Skeletal muscle tissue (tissue), 4 donors: ENCODE measurements around the gene PXK. TPM values are rescaled to one million over a fixed set of nuclear protein-coding genes. Genes with fewer than 3 reads are reported as not detected.

Source experiments
- H3K27ac ChIP-seq: one replicate; pipeline ENCODE4 v1.7.0; 2013; ENCODE audit warnings: mild to moderate bottlenecking, low read depth, low read length, inconsistent platforms
- H3K27me3 ChIP-seq, 3 donors: one replicate each; pipeline ENCODE4 v1.7.0; 2013; ENCODE audit warnings: low read length in 3 of 3; ENCODE audit not compliant: control insufficient read depth in 3 of 3, insufficient read depth in 3 of 3
- H3K36me3 ChIP-seq, 3 donors: one replicate each; pipeline ENCODE4 v1.7.0; 2013; ENCODE audit warnings: low read length in 3 of 3; ENCODE audit not compliant: control insufficient read depth in 3 of 3, insufficient read depth in 3 of 3
- H3K4me1 ChIP-seq, 3 donors: one replicate each; pipeline ENCODE4 v1.7.0; 2013; ENCODE audit warnings: low read length in 3 of 3, mild to moderate bottlenecking in 3 of 3; ENCODE audit not compliant: control insufficient read depth in 3 of 3, insufficient read depth in 3 of 3
- H3K4me3 ChIP-seq, 3 donors: one replicate each; pipeline ENCODE4 v1.7.0; 2013; ENCODE audit warnings: low read length in 3 of 3
- H3K9ac ChIP-seq, 3 donors: one replicate each; pipeline ENCODE4 v1.7.0; 2013; ENCODE audit warnings: low read length in 3 of 3, mild to moderate bottlenecking in 3 of 3, moderate library complexity in 2 of 3, low read depth in 1 of 3
- H3K9me3 ChIP-seq, 3 donors: one replicate each; pipeline ENCODE4 v1.7.0; 2013; ENCODE audit warnings: low read length in 3 of 3; ENCODE audit not compliant: control insufficient read depth in 3 of 3
- total RNA-seq: library from RNA; depleted of rRNA; stranded (reverse); fragments of >200 nt; gene quantifications from one replicate; pipeline ENCODE4 v1.2.3, GENCODE V29; 2014
- donor health status: Osteomylitis.

Gene PXK
- total RNA-seq, 1 donor from 2014 or later = 16.2 TPM

DNA sequence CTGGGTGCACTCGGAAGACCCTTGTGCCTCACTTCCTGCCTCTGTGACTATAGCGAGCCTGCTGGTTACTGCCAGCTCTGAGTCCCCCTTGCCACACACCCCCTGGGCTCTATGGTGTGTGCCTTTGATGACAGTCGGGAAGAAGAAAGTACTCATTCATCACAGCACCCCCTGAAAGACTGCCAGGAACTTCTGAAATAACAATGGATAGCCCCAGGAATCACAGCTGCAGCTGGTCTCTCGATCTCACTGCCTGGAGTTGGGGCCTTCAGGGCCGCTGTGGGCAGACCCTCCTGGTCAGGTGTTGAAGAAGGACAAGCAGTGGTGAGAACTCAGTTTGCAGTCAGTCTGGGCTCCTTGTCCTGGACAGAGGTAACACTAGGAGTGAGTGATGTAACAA is 36.4 kb upstream of the PXK start:
- no peaks in the 10 kb centered on the region for H3K9me3 ChIP-seq
- peaks cover 9 to 28% (median 9%) of the 10 kb centered on the region in 3 donors for H3K4me1 ChIP-seq
- no peak overlapping the region for H3K4me3 ChIP-seq
- H3K36me3 ChIP-seq = no peaks in the 10 kb centered on the region
- peaks cover 0 to 4% (median 0%) of the 10 kb centered on the region in 3 donors for H3K27me3 ChIP-seq
- H3K27ac ChIP-seq = no peak overlapping the region
- H3K9ac ChIP-seq = no peak overlapping the region

DNA sequence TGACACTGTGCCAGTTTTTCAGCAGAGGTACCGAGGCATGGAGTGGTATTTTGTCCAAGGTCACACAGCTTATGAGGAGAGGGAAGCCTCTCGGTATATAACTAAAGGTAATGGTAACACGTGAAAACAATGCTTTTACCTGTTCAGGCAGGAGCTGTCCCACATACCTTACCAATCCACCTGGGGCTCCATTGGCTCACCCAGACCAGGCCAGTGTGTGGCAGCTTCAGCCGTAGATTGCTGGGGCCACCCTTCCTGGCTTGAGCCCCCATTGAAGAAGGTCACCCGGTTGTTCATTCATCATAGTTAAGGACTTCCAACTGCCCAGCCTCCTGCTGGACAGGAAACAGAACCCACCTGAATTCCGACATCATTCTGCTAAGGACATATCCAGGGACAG is 35.8 kb upstream of the PXK start:
- Histone ChIP-seq H3K9me3 (no peaks in the 10 kb centered on the region), H3K4me3 (no peak overlapping the region), H3K36me3 (no peaks in the 10 kb centered on the region), H3K27me3 (peaks cover 0 to 5% (median 0%) of the 10 kb centered on the region in 3 donors), H3K4me1 (peaks cover 9 to 28% (median 9%) of the 10 kb centered on the region in 3 donors), H3K27ac (no peak overlapping the region), H3K9ac (no peak overlapping the region)

DNA sequence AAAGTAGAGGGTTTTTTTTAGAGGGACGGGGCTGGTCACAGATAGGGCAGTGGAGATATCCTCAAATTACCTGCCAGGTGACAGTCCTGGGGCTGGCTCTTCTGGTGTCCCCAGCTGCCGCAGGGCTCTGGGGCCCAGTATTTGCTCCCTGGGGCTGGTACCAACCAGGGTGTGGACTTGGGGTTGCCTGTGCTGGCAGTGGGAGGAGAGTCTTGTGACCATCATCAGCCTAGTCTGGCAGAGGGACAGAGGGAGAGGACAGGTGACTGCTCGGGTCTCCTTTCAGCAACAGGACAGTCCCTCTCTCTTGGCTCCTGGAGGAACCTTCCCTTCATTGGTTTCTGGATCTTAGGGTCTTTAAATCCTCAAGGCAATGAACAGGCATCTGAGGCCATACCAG is 34.5 kb upstream of the PXK start:
- Histone ChIP-seq H3K4me1 (peaks cover 9 to 25% (median 9%) of the 10 kb centered on the region in 3 donors), H3K27me3 (peaks cover 0 to 5% (median 0%) of the 10 kb centered on the region in 3 donors), H3K27ac (no peak overlapping the region), H3K4me3 (peak overlapping the region in 1 of 3 donors; percentile 41), H3K9ac (no peak overlapping the region), H3K9me3 (no peaks in the 10 kb centered on the region), H3K36me3 (no peaks in the 10 kb centered on the region)

DNA sequence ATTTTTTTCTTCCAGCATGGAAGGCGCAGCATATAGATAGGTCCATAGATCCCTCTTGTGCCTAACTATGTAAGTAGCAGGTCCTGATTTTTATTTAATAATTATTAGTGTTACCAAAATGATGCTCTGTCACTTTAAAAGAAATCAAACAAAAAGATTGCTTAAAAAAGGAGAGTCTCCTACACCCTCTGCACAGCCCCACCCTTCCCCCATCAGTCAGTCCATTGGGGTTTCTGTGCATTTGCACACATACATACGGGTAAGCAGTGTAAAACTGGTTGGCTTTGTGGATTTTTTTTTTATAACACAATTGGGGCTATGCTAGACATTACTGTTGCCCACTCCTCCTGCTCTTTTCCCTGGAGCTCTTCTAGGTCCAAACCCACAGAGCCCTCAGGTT is 33.6 kb upstream of the PXK start:
- no peak overlapping the region for H3K4me3 ChIP-seq
- H3K4me1 ChIP-seq = peaks cover 6 to 20% (median 9%) of the 10 kb centered on the region in 3 donors
- H3K27ac ChIP-seq = no peak overlapping the region
- H3K9ac ChIP-seq = no peak overlapping the region
- H3K27me3 ChIP-seq = peaks cover 0 to 5% (median 0%) of the 10 kb centered on the region in 3 donors
- H3K9me3 ChIP-seq = no peaks in the 10 kb centered on the region
- no peaks in the 10 kb centered on the region for H3K36me3 ChIP-seq

DNA sequence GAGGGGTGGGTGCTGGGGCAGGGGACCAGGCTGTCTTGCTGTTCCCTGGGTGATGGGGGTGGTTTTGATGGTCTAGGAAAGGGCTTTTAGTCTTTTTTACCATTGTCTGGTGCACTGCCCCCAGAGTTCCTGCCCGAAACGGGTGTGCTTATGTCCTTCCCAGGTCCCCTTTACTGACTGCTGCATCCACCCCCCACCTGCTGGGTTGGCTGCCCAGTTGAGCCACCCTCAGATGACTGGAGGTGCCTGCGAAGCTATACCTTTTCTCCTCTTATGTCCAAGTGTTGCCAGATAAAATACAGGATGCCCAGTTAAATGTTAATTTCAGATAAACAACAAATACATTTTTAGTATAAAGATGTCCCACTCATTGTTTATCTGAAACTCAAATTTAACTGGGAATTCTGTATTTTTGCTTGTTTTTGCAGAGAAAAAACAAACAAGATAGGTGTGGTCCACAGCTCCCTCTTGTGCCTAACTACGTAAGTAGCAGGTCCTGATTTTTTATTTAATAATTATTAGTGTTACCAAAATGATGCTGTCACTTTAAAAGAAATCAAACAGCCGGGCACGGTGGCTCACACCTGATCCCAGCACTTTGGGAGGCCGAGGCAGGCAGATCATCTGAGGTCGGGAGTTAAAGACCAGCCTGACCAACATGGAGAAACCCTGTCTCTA is 32.7 kb upstream of the PXK start:
- H3K36me3 ChIP-seq = no peaks in the 10 kb centered on the region
- H3K9ac ChIP-seq = no peak overlapping the region
- no peak overlapping the region for H3K27ac ChIP-seq
- H3K27me3 ChIP-seq = peaks cover 0 to 5% (median 0%) of the 10 kb centered on the region in 3 donors
- no peak overlapping the region for H3K4me3 ChIP-seq
- peaks cover 6 to 19% (median 9%) of the 10 kb centered on the region in 3 donors for H3K4me1 ChIP-seq
- H3K9me3 ChIP-seq = no peaks in the 10 kb centered on the region

DNA sequence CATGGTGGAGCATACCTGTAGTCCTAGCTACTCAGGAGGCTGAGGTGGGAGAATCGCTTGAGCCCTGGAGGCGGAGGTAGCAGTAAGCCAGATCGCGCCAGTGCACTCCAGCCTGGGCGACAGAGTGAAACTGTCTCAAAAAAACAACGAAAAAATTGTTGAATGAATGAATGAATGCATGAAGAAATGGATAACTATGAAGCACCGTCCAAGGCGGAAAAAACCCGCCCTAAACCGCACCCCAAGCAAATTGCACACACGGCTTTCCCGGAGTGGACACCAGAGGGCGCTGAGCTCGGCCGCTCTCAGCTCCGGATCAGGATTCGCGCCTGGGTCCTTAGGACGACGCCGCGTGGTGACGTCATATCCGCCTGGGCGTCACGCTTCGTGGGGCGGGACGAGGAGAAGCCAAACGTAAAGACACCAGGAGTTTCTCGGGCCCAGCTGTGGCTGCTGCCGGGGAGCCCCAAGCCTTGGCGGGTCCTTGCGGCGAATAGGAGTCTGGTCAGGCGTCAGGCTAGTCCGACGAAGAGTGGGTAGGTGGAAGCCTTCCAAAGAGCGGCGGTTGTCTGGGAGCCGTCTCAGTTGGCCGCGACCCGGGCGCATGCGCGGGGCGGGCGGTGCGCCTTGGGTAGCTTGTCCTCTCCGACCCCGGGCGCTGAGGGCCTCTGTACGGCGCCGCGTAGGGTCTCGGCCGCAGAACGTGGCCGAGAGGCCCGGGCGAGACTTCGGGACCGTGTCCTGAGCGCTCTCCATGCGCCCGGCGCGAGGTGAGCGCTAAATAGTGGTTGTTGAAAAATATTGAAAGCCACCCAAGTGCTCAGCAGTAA is 26.6 kb upstream of the PXK start, which contains the start of the genes HTD2 and RPP14:
HTD2 (plus strand) TSS at position 639 of the 830 bp plus-strand sequence. CDS start 11,094 bp downstream, outside the sequence.
RPP14 (plus strand) TSS at position 364 of the 830 bp plus-strand sequence. CDS start 4,085 bp downstream, outside the sequence.
- no peaks in the 10 kb centered on the region for H3K9me3 ChIP-seq
- H3K4me3 ChIP-seq = peak within 1 kb of the TSS; percentile 92 to 94 (median 92)
- peak within 1 kb of the TSS; percentile 91 to 100 (median 99) for H3K9ac ChIP-seq
- peaks cover 20 to 30% (median 25%) of the 10 kb centered on the region in 3 donors for H3K4me1 ChIP-seq
- H3K36me3 ChIP-seq = peaks cover 3 to 6% (median 5%) of the 10 kb centered on the region in 3 donors
- peaks cover 0 to 2% (median 0%) of the 10 kb centered on the region in 3 donors for H3K27me3 ChIP-seq
- H3K27ac ChIP-seq = peak within 1 kb of the TSS; percentile 98

DNA sequence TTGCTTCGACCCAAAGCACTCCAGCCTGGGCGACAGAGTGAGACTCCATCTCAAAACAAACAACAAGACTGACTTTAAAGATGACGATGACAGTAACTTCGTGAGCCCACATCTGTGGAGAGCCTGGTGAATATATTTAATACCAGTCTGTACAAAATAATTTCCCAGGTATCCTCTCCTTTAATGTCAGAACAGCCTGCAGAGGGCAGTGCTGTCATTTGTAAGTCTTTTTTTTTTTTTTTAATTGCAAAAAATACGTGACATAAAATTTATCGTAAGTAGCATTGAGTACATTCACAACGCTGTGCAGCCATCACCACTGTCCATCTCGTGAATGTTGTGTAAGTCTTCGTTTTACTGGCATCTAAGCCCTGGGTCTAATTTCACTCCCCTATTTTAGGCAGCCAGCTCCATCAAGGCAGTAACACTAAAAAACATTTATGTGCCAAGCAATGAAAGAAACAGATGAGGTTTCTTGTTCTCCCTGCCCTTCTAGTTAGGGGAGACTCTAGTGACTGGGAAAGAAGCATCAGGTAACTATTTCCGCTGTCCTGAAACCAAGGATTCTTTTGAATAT is 25.0 kb upstream of the PXK start:
- peak overlapping the region; percentile 98 for H3K27ac ChIP-seq
- H3K4me3 ChIP-seq = peak overlapping the region; percentile 92 to 94 (median 92)
- H3K36me3 ChIP-seq = peaks cover 10 to 17% (median 14%) of the 10 kb centered on the region in 3 donors
- H3K9me3 ChIP-seq = no peaks in the 10 kb centered on the region
- peak overlapping the region; percentile 91 to 100 (median 99) for H3K9ac ChIP-seq
- no peaks in the 10 kb centered on the region for H3K27me3 ChIP-seq
- peaks cover 20 to 30% (median 25%) of the 10 kb centered on the region in 3 donors for H3K4me1 ChIP-seq

DNA sequence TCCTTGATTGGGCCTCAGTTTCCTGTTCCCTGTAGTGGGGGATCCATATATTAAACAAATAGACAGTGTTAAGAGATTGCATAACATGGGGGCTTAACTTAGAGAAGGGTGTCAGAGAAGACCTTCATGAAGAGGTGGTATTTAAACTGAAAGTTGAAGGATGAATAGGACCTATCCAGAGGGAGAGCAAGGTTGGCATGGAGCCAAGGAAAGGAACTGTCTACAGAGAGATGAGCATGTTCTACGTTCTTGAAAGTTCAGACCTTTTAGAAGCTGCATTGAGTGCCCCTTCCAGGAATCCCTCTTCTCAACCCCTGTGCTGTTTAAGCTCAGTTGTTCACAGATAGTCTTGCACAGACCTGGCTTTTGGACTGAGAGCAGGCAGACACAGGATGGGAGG is 24.0 kb upstream of the PXK start:
- H3K27me3 ChIP-seq = no peaks in the 10 kb centered on the region
- H3K4me1 ChIP-seq = peaks cover 20 to 30% (median 25%) of the 10 kb centered on the region in 3 donors
- H3K27ac ChIP-seq = peak overlapping the region; percentile 98
- peak overlapping the region; percentile 34 to 100 (median 60) for H3K9ac ChIP-seq
- H3K4me3 ChIP-seq = peak overlapping the region; percentile 46 to 92 (median 46)
- peaks cover 17 to 22% (median 19%) of the 10 kb centered on the region in 3 donors for H3K36me3 ChIP-seq
- H3K9me3 ChIP-seq = no peaks in the 10 kb centered on the region

DNA sequence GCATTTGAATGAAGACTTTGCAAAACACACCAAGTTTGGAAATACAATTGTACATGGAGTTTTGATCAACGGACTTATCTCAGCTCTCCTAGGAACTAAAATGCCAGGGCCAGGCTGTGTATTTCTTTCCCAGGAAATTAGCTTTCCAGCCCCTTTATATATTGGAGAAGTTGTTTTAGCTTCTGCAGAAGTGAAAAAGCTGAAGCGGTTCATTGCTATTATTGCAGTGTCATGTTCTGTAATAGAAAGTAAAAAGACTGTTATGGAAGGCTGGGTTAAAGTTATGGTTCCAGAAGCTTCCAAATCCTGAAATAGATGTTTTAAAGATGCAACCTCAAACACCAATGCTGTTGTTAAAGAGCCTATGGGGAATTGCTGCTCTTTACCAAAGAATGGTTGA is 14.9 kb upstream of the PXK start:
- Histone ChIP-seq H3K27ac (no peak overlapping the region), H3K9me3 (no peaks in the 10 kb centered on the region), H3K9ac (no peak overlapping the region), H3K4me3 (no peak overlapping the region), H3K4me1 (no peaks in the 10 kb centered on the region), H3K27me3 (no peaks in the 10 kb centered on the region), H3K36me3 (peaks cover 32 to 49% (median 40%) of the 10 kb centered on the region in 3 donors)
